Measurements from ENCODE around the gene PRSS38. TPM values are rescaled to one million over a fixed set of nuclear protein-coding genes. Genes with fewer than 3 reads are reported as not detected.

The PRSS38 gene
- total and polyA plus RNA-seq, 2 donors from 2014 or later: not detected

GRCh38 chr1:227854189-227854588 is 38.7 kb downstream of the PRSS38 start:
- Histone ChIP-seq H3K9ac (ENCODE audit: low read length in 3 of 3) (no peak overlapping the region), H3K27ac (ENCODE audit: low read depth in 2 of 2, low read length in 2 of 2) (no peak overlapping the region), H3K9me3 (ENCODE audit: control insufficient read depth in 2 of 3, insufficient read depth in 1 of 3, low read length in 3 of 3) (no peaks in the 10 kb centered on the region), H3K4me1 (ENCODE audit: control insufficient read depth in 2 of 3, insufficient read depth in 2 of 3, low read depth in 1 of 3, low read length in 3 of 3) (no peaks in the 10 kb centered on the region), H3K27me3 (ENCODE audit: control insufficient read depth, insufficient read depth, low read length) (no peaks in the 10 kb centered on the region), H3K36me3 (ENCODE audit: control insufficient read depth in 2 of 3, insufficient read depth in 3 of 3, low read length in 3 of 3) (no peaks in the 10 kb centered on the region), H3K4me3 (ENCODE audit: low read length in 3 of 3) (no peak overlapping the region)
- intact Hi-C loops (cut with DNase I): no loop called here
- FAIRE-seq (no peak), DNase-seq (no peak)
- TF ChIP-seq CTCF (IDR thresholded peaks at IDR 0.05; ENCODE audit: borderline replicate concordance, extremely low read depth, insufficient read depth): no peak

DNA sequence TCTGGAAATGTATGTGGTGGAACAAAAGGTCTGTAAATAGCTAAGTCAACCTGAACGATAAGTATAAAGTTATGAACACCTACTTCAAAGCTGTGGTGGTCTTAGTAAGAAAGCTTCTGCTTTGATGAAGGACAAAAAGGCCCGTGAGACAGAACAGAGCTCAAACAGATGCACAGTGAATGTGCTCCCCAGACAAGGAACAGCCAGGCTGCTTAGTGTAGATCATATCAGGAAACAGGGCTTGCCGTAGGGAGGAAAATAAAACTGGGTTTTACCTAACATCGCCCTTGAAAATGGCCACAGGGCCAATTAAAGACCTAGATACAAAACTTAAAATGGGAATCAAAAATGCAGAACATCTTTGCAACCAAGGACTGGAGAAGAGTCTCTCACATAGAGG is 40.2 kb downstream of the PRSS38 start:
- FAIRE-seq: no peak
- Histone ChIP-seq H3K9me3 (ENCODE audit: control insufficient read depth in 2 of 3, insufficient read depth in 1 of 3, low read length in 3 of 3) (no peaks in the 10 kb centered on the region), H3K36me3 (ENCODE audit: control insufficient read depth in 2 of 3, insufficient read depth in 3 of 3, low read length in 3 of 3) (no peaks in the 10 kb centered on the region), H3K27ac (ENCODE audit: low read depth in 2 of 2, low read length in 2 of 2) (no peak overlapping the region), H3K4me3 (ENCODE audit: low read length in 3 of 3) (no peak overlapping the region), H3K27me3 (ENCODE audit: control insufficient read depth, insufficient read depth, low read length) (no peaks in the 10 kb centered on the region), H3K4me1 (ENCODE audit: control insufficient read depth in 2 of 3, insufficient read depth in 2 of 3, low read depth in 1 of 3, low read length in 3 of 3) (no peaks in the 10 kb centered on the region), H3K9ac (ENCODE audit: low read length in 3 of 3) (no peak overlapping the region)
- TF ChIP-seq CTCF (IDR thresholded peaks at IDR 0.05; ENCODE audit: borderline replicate concordance, extremely low read depth, insufficient read depth): no peak
- intact Hi-C loops (cut with DNase I): no loop called here
- DNase-seq: no peak

- no peaks in the 10 kb centered on the region for H3K9me3 ChIP-seq (ENCODE audit: control insufficient read depth in 2 of 3, insufficient read depth in 1 of 3, low read length in 3 of 3)
- intact Hi-C loops (cut with DNase I): no loop called here
- H3K4me3 ChIP-seq (ENCODE audit: low read length in 3 of 3): no peak overlapping the region
- H3K4me1 ChIP-seq (ENCODE audit: control insufficient read depth in 2 of 3, insufficient read depth in 2 of 3, low read depth in 1 of 3, low read length in 3 of 3): no peaks in the 10 kb centered on the region
- no peak for TF ChIP-seq CTCF (IDR thresholded peaks at IDR 0.05; ENCODE audit: borderline replicate concordance, extremely low read depth, insufficient read depth)
- no peak overlapping the region for H3K9ac ChIP-seq (ENCODE audit: low read length in 3 of 3)
- H3K27me3 ChIP-seq (ENCODE audit: control insufficient read depth, insufficient read depth, low read length): no peaks in the 10 kb centered on the region
- no peak for DNase-seq
- FAIRE-seq: no peak
- H3K36me3 ChIP-seq (ENCODE audit: control insufficient read depth in 2 of 3, insufficient read depth in 3 of 3, low read length in 3 of 3): no peaks in the 10 kb centered on the region
- no peak overlapping the region for H3K27ac ChIP-seq (ENCODE audit: low read depth in 2 of 2, low read length in 2 of 2)
Observed at GRCh38 chr1:227856147-227856858, 40.8 kb downstream of the PRSS38 start.

DNA sequence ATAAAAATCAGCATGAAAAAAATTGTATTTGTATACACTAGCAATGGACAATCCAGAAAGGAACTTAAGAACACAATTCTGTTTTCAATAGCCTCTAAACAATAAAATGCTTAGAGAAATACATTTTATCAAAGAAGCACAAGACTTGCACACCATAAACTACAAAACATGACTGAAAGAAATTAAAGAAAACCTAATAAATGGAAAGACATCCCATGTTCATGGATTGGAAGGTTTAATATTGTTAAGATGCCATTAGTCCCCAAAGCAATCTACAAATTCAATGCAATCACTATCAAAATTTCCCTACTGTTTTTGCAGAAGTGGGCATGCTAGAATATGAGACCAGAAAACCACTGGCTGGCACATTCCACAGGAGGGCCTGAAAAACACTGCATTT is 49.4 kb downstream of the PRSS38 start:
- H3K9ac ChIP-seq (ENCODE audit: low read length in 3 of 3): no peak overlapping the region
- no peak for DNase-seq
- H3K9me3 ChIP-seq (ENCODE audit: control insufficient read depth in 2 of 3, insufficient read depth in 1 of 3, low read length in 3 of 3): peaks cover 0 to 8% (median 4%) of the 10 kb centered on the region in 3 donors
- no peaks in the 10 kb centered on the region for H3K27me3 ChIP-seq (ENCODE audit: control insufficient read depth, insufficient read depth, low read length)
- H3K27ac ChIP-seq (ENCODE audit: low read depth in 2 of 2, low read length in 2 of 2): no peak overlapping the region
- H3K4me1 ChIP-seq (ENCODE audit: control insufficient read depth in 2 of 3, insufficient read depth in 2 of 3, low read depth in 1 of 3, low read length in 3 of 3): no peaks in the 10 kb centered on the region
- no peak for TF ChIP-seq CTCF (IDR thresholded peaks at IDR 0.05; ENCODE audit: borderline replicate concordance, extremely low read depth, insufficient read depth)
- H3K36me3 ChIP-seq (ENCODE audit: control insufficient read depth in 2 of 3, insufficient read depth in 3 of 3, low read length in 3 of 3): no peaks in the 10 kb centered on the region
- H3K4me3 ChIP-seq (ENCODE audit: low read length in 3 of 3): no peak overlapping the region
- intact Hi-C loops (cut with DNase I): no loop called here
- FAIRE-seq: no peak
